GM12878 (cell line): ENCODE measurements around the gene ZNF608. TPM values are rescaled to one million over a fixed set of nuclear protein-coding genes. Genes with fewer than 3 reads are reported as not detected.

Experiments
- ATAC-seq: fragments of 200-7000 bp; cut with Tn5 transposase; 3 replicates; pipeline ENCODE4 v1.9.1; 2020; ENCODE audit warnings: mild to moderate bottlenecking, moderate library complexity
- BruUV-seq: library from RNA; stranded (reverse); fragments of 400-500 nt; replicated peaks from 2 replicates; lab custom pipeline; 2021; lab: Mats Ljungman, UMichigan
- CTCF ChIA-PET: fragments of 300-600 bp; sonication (Branson Sonifier 250); formaldehyde crosslinking; extraction: SDS; loops from one replicate; lab custom pipeline; 2021; ENCODE audit warnings: inconsistent platforms; lab: Yijun Ruan, JAX
- POLR2A ChIA-PET: fragments of 350-600 bp; formaldehyde crosslinking; extraction: SDS; loops from one replicate; lab custom pipeline; 2021; ENCODE audit warnings: inconsistent platforms; lab: Charles Lee
- RAD21 ChIA-PET: fragments of 300-600 bp; sonication (Branson Sonifier 250); formaldehyde crosslinking; loops from one replicate; lab custom pipeline; 2023; ENCODE audit warnings: antibody characterized with exemption; ENCODE audit not compliant: unreplicated experiment; lab: Charles Lee
- SMC1A ChIA-PET: fragments of 300-600 bp; sonication (Branson Sonifier 250); formaldehyde crosslinking; loops from one replicate; lab custom pipeline; 2023; ENCODE audit not compliant: unreplicated experiment, uncharacterized antibody; lab: Charles Lee
- DNase-seq: peaks from one replicate; pipeline ENCODE4 v3.0.0-alpha.2; 2011; ENCODE audit warnings: low read depth, low spot score
- FAIRE-seq: peaks from 3 replicates; lab custom pipeline; 2011; peaks lifted over from hg19 to GRCh38; lab: Jason Lieb, UNC
- H2AFZ ChIP-seq: 2 replicates; pipeline ENCODE4 v1.6.0; 2011; ENCODE audit warnings: low read depth, low read length, control low read depth; ENCODE audit not compliant: control insufficient read depth
- H3K27ac ChIP-seq: 2 replicates; pipeline ENCODE4 v1.5.1; 2011; ENCODE audit warnings: control low read depth; ENCODE audit not compliant: control insufficient read depth, insufficient read depth
- H3K27me3 ChIP-seq, 2 experiments: replicated peaks in 1 of 2; 2 replicates each; pipeline versions ENCODE4 v1.6.0 to v1.6.1; 2011; ENCODE audit warnings: low read length in 1 of 2; ENCODE audit not compliant: control insufficient read depth in 2 of 2, insufficient read depth in 2 of 2
- H3K36me3 ChIP-seq, 2 experiments: 2 replicates each; pipeline ENCODE4 v1.5.1; 2011; ENCODE audit warnings: low read length in 1 of 2; ENCODE audit not compliant: control insufficient read depth in 2 of 2, insufficient read depth in 2 of 2
- H3K4me1 ChIP-seq: 2 replicates; pipeline ENCODE4 v1.6.1; 2011; ENCODE audit warnings: mild to moderate bottlenecking, low read length, moderate library complexity, mixed read lengths; ENCODE audit not compliant: control insufficient read depth, insufficient read depth
- H3K4me2 ChIP-seq: 2 replicates; pipeline ENCODE4 v1.6.0; 2011; ENCODE audit warnings: control low read depth; ENCODE audit not compliant: control insufficient read depth, insufficient read depth
- H3K4me3 ChIP-seq: fragments of 200-600 bp; sonication (generic); 2 replicates; pipeline ENCODE4 v1.5.1; 2016
- H3K79me2 ChIP-seq: 2 replicates; pipeline ENCODE4 v1.6.0; 2011; ENCODE audit warnings: low read length; ENCODE audit not compliant: control insufficient read depth, insufficient read depth
- H3K9ac ChIP-seq: 2 replicates; pipeline ENCODE4 v1.8.0; 2011; ENCODE audit warnings: low read length, control low read depth, mixed read lengths; ENCODE audit not compliant: control insufficient read depth, insufficient read depth
- H3K9me3 ChIP-seq: replicated peaks from 3 replicates; pipeline ENCODE4 v1.5.1; 2011; ENCODE audit warnings: mild to moderate bottlenecking, low read length; ENCODE audit not compliant: control insufficient read depth, insufficient read depth
- H4K20me1 ChIP-seq: 2 replicates; pipeline ENCODE4 v1.6.0; 2011; ENCODE audit not compliant: control insufficient read depth, insufficient read depth
- BRCA1 ChIP-seq: IDR thresholded peaks from 2 replicates; pipeline ENCODE4 v1.6.1; 2011; ENCODE audit warnings: low read depth, low read length, improper control_type of control experiment
- CEBPB ChIP-seq, 2 experiments: fragments of 150-350 bp in 1 of 2; IDR thresholded peaks; 2 replicates each; pipeline ENCODE4 v1.6.1; 2012 to 2014; ENCODE audit warnings: low read depth in 2 of 2, low read length in 2 of 2, borderline replicate concordance in 1 of 2, inconsistent platforms in 1 of 2
- CTCF ChIP-seq, 3 experiments: IDR thresholded peaks in 2 of 3; conservative IDR thresholded peaks in 1 of 3; 2 replicates each; pipeline ENCODE4 v1.5.1; 2011; ENCODE audit warnings: low read depth in 3 of 3, low read length in 3 of 3, mild to moderate bottlenecking in 3 of 3, control low read depth in 2 of 3, moderate library complexity in 2 of 3, inconsistent platforms in 1 of 3, mixed read lengths in 1 of 3; ENCODE audit not compliant: control insufficient read depth in 2 of 3, insufficient read depth in 1 of 3; ENCODE audit errors: extremely low read depth in 1 of 3
- DPF2 ChIP-seq: fragments of 450-650 bp; IDR thresholded peaks from 2 replicates; pipeline ENCODE4 v1.6.1; 2017; ENCODE audit warnings: mild to moderate bottlenecking
- EP300 ChIP-seq, 2 experiments: fragments of 150-350 bp in 1 of 2; IDR thresholded peaks; 2 replicates each; pipeline ENCODE4 v1.6.1; 2011 to 2012; ENCODE audit warnings: low read depth in 2 of 2, low read length in 2 of 2, borderline replicate concordance in 1 of 2, improper control_type of control experiment in 1 of 2, inconsistent platforms in 1 of 2; ENCODE audit not compliant: control insufficient read depth in 1 of 2
- EZH2 ChIP-seq: IDR thresholded peaks from 2 replicates; pipeline ENCODE4 v1.6.1; 2012; ENCODE audit warnings: low read depth, mild to moderate bottlenecking, control low read depth, inconsistent platforms, low read length, borderline replicate concordance; ENCODE audit not compliant: control insufficient read depth
- HCFC1 ChIP-seq: fragments of 150-350 bp; IDR thresholded peaks from 2 replicates; pipeline ENCODE4 v1.6.1; 2014; ENCODE audit warnings: low read length
- HDAC6 ChIP-seq: fragments of 200-600 bp; sonication (generic); IDR thresholded peaks from one replicate; pipeline ENCODE4 v1.8.0; 2017; ENCODE audit warnings: antibody characterized with exemption; ENCODE audit not compliant: unreplicated experiment
- MYC ChIP-seq: IDR thresholded peaks from 2 replicates; pipeline ENCODE4 v1.6.1; 2011; ENCODE audit warnings: mild to moderate bottlenecking, low read length, moderate library complexity, inconsistent platforms; ENCODE audit not compliant: insufficient read depth, insufficient replicate concordance, insufficient read length, severe bottlenecking
- NFYB ChIP-seq: IDR thresholded peaks from 2 replicates; pipeline ENCODE4 v1.6.1; 2011; ENCODE audit warnings: low read depth, mild to moderate bottlenecking, low read length, improper control_type of control experiment, moderate library complexity; ENCODE audit not compliant: insufficient read depth
- NR2F1 ChIP-seq: fragments of 450-650 bp; conservative IDR thresholded peaks from 2 replicates; pipeline ENCODE4 v1.6.1; 2017; ENCODE audit warnings: mild to moderate bottlenecking
- POLR2AphosphoS2 ChIP-seq: IDR thresholded peaks from 2 replicates; pipeline ENCODE4 v1.6.1; 2011; ENCODE audit warnings: low read depth, mild to moderate bottlenecking, low read length, improper control_type of control experiment, moderate library complexity
- POU2F2 ChIP-seq: IDR thresholded peaks from 3 replicates; pipeline ENCODE4 v1.6.1; 2011; ENCODE audit warnings: low read depth, mild to moderate bottlenecking, low read length, borderline replicate concordance
- RAD51 ChIP-seq: fragments of 450-650 bp; IDR thresholded peaks from 2 replicates; pipeline ENCODE4 v1.6.1; 2016; ENCODE audit warnings: moderate library complexity, mild to moderate bottlenecking, inconsistent platforms
- RB1 ChIP-seq: fragments of 450-650 bp; formaldehyde crosslinking; IDR thresholded peaks from 2 replicates; pipeline ENCODE4 v1.6.1; 2017; ENCODE audit warnings: mild to moderate bottlenecking, borderline replicate concordance
- RELA ChIP-seq: fragments of 450-650 bp; IDR thresholded peaks from 2 replicates; pipeline ENCODE4 v1.8.0; 2014; ENCODE audit warnings: borderline replicate concordance; ENCODE audit not compliant: partially characterized antibody
- TBL1XR1 ChIP-seq: IDR thresholded peaks from 2 replicates; pipeline ENCODE4 v1.6.1; 2012; ENCODE audit warnings: low read depth, low read length, improper control_type of control experiment
- YBX1 ChIP-seq: fragments of 450-650 bp; IDR thresholded peaks from 2 replicates; pipeline ENCODE4 v1.6.1; 2016; ENCODE audit warnings: antibody characterized with exemption
- ZNF207 ChIP-seq: fragments of 450-650 bp; IDR thresholded peaks from 2 replicates; pipeline ENCODE4 v1.6.1; 2014; ENCODE audit warnings: antibody characterized with exemption, mild to moderate bottlenecking, borderline replicate concordance
- ZSCAN29 ChIP-seq: fragments of 450-650 bp; IDR thresholded peaks from 2 replicates; pipeline ENCODE4 v1.6.1; 2017; ENCODE audit warnings: mild to moderate bottlenecking, moderate library complexity
- WGBS: methylation state at CpG from one replicate; pipeline ENCODE4 v1.1.6; 2016; ENCODE audit warnings: low lambda C conversion rate; ENCODE audit not compliant: insufficient replicate concordance, insufficient coverage; ENCODE audit errors: missing lambda C conversion rate; 5-methylcytosine and 5-hydroxymethylcytosine counted together
- in situ Hi-C: fragments of 300-500 bp; cut with MboI; formaldehyde crosslinking; loops from 9 replicates; pipeline ENCODE4 v1.14.3; 2018; ENCODE audit warnings: mixed read lengths
- intact Hi-C: fragments of 100-400 bp; cut with micrococcal nuclease; formaldehyde crosslinking; loops from one replicate; pipeline ENCODE4 v1.14.2; 2022; ENCODE audit not compliant: unreplicated experiment
- polyA plus RNA-seq, 11 experiments: library from polyadenylated mRNA; depleted of rRNA in 4 of 11; unstranded in 6 of 11; stranded (reverse) in 5 of 11; fragments of >200 nt; fragmentation: Nextera tagmentation in 4 of 11; fragmentation: Illumina TruSeq in 1 of 11; extraction: Ambion mirVana in 4 of 11; extraction: Trizol in 1 of 11; gene quantifications; 1 replicate in 1 of 11; 2 replicates in 10 of 11; pipeline versions ENCODE4 v1.2.1 to v1.2.3, GENCODE V29; 2011 to 2016; ENCODE audit warnings: inconsistent platforms in 2 of 11, missing spikeins in 2 of 11, low read depth in 1 of 11
- total RNA-seq, 4 experiments: library from RNA; depleted of rRNA in 3 of 4; stranded (reverse); fragments of >200 nt in 3 of 4; fragmentation: Illumina TruSeq in 1 of 4; extraction: Trizol in 1 of 4; gene quantifications; 2 replicates each; pipeline versions ENCODE4 v1.2.1 to v1.2.3, GENCODE V29; 2013 to 2021

The ZNF608 gene
- total and polyA plus RNA-seq, 10 of the 15 experiments (the other 5 are each of a cell fraction or from before 2014, with no cell fraction given): 0.19 to 6.7 (median 0.64) TPM

DNA sequence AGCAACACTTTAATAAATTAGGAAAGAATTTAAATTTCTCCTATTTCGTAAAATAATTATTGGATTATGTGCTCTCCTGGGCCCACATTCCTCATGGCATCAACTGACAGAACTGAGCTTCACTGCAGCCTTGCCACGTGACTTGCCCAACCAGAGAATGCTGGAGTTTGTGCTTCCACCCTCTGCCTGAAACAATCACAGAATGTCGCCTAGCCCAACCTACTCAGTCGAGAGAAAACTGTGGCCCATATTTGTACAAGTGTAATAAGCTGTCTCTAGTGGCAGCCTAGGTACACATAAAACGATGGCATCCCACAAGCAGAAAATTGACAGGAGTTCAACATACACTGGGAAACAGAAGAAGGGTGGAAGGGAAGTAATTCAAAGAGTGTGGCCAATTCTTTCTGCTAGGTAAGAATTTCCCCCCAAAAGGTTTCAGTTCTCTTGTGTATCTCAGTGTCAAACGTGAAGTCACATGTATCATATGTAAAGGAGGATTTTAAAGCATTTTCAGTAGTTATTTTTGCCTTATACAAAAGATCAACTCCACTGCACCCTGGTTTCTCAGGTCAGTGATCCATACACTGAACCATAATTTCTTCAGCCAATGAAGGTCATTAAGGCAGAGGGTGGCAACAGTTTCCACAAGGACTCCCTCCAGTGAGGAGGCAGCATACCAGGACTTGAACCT lies 41.7 kb downstream of the ZNF608 start:
- Histone ChIP-seq H3K9me3 (no peaks in the 10 kb centered on the region), H3K36me3 (no peaks in the 10 kb centered on the region), H3K4me2 (peak overlapping the region; percentile 77), H3K27me3 (no peaks in the 10 kb centered on the region), H3K4me3 (no peak overlapping the region), H3K79me2 (peaks cover 49% of the 10 kb centered on the region), H3K9ac (peak overlapping the region; percentile 36), H3K27ac (peak overlapping the region; percentile 78), H2AFZ (no peak overlapping the region), H4K20me1 (no peaks in the 10 kb centered on the region), H3K4me1 (peaks cover 63% of the 10 kb centered on the region)
- FAIRE-seq (peak; percentile 83), ATAC-seq (peak; percentile 87), DNase-seq (peak; percentile 76)
- intact Hi-C loops: loop anchor here (2.0 kb wide), 1 partner anchor 54 kb away; no protein-coding TSS in a partner anchor
- in situ Hi-C loops: loop anchor here (25.0 kb wide), 1 partner anchor 1042 kb away; no protein-coding TSS in a partner anchor
- BruUV-seq: no TSS peak
- ChIA-PET CTCF (interaction anchor here (1.2 to 4.7 kb wide), 3 partner anchors 25 to 204 kb away, joined by 3 to 13 read pairs (median 4); no protein-coding TSS in a partner anchor), SMC1A (interaction anchor here (0.6 to 4.2 kb wide), 13 partner anchors 15 to 308 kb away, joined by 3 to 27 read pairs (median 6); partner anchors contain the start of gene ZNF608), POLR2A (interaction anchor here (0.7 kb wide), 1 partner anchor 156 kb away, joined by 3 read pairs; no protein-coding TSS in a partner anchor), RAD21 (interaction anchor here (1.0 to 5.2 kb wide), 10 partner anchors 25 to 216 kb away, joined by 3 to 42 read pairs (median 7); no protein-coding TSS in a partner anchor)
- WGBS: 21% methylated on average over 6 of the region's 6 CpGs
- TF ChIP-seq RB1 (no peak), RELA (no peak), DPF2 (peak; percentile 83), HDAC6 (no peak), POLR2AphosphoS2 (no peak), POU2F2 (peak; percentile 47; the same call in 1 of the 3 replicates), EZH2 (no peak), CTCF (IDR thresholded peaks at IDR 0.05 in 2 of 3, conservative IDR thresholded peaks at IDR 0.05 in 1 of 3; ENCODE audit: control insufficient read depth in 2 of 3, extremely low read depth in 1 of 3, insufficient read depth in 1 of 3, low read depth in 3 of 3, low read length in 3 of 3) (no peak), MYC (no peak), ZSCAN29 (no peak), EP300 (IDR thresholded peaks at IDR 0.05; ENCODE audit: borderline replicate concordance in 1 of 2, control insufficient read depth in 1 of 2, low read depth in 2 of 2, low read length in 2 of 2) (peak; percentile 65 to 79; a peak in 2 of 4 replicates), CEBPB (IDR thresholded peaks at IDR 0.05; ENCODE audit: borderline replicate concordance in 1 of 2, low read depth in 2 of 2, low read length in 2 of 2) (0 out of 4 replicates have a peak, but pooled peaks of 1 of the 2 experiments have one; percentile 35), RAD51 (peak; percentile 66), BRCA1 (no peak), NFYB (no peak), ZNF207 (no peak), TBL1XR1 (peak; percentile 86), YBX1 (no peak), NR2F1 (peak; percentile 81), HCFC1 (no peak)
